GM12872 (cell line): Measurements from ENCODE around the gene PARP6.

Source experiments
- CTCF ChIP-seq: IDR thresholded peaks from 3 replicates; pipeline ENCODE4 v1.5.1; 2011; ENCODE audit warnings: low read depth, mild to moderate bottlenecking, low read length, moderate library complexity; ENCODE audit not compliant: insufficient read depth

PARP6 gene

GRCh38 chr15:72202302-72202701, 70.1 kb downstream of the PARP6 start:
- TF ChIP-seq CTCF: no peak

- TF ChIP-seq CTCF: no peak
Observed at GRCh38 chr15:72201391-72201921, 70.9 kb downstream of the PARP6 start.

- no peak for TF ChIP-seq CTCF
Observed at GRCh38 chr15:72200395-72201237, 71.7 kb downstream of the PARP6 start.

GRCh38 chr15:72199721-72200212, 72.6 kb downstream of the PARP6 start:
- TF ChIP-seq CTCF: peak; percentile 95

GRCh38 chr15:72199205-72199515, 73.2 kb downstream of the PARP6 start:
- no peak for TF ChIP-seq CTCF

GRCh38 chr15:72198356-72199204, 73.8 kb downstream of the PARP6 start:
- TF ChIP-seq CTCF: no peak

- TF ChIP-seq CTCF: no peak
Observed at GRCh38 chr15:72197460-72198355, 74.6 kb downstream of the PARP6 start, which contains the start of gene GRAMD2A. GRAMD2A (minus strand) TSS chr15:72197787.
